Measurements from ENCODE around the gene APH1B.
A peak's percentile ranks its signal among the peaks of the same experiment; 100 is the strongest.
"Not testable (repeated sequence)": the region's sequence is repeated elsewhere in the genome, so short reads cannot be mapped to it uniquely, and the experiment has no call there.

The APH1B gene

DNA sequence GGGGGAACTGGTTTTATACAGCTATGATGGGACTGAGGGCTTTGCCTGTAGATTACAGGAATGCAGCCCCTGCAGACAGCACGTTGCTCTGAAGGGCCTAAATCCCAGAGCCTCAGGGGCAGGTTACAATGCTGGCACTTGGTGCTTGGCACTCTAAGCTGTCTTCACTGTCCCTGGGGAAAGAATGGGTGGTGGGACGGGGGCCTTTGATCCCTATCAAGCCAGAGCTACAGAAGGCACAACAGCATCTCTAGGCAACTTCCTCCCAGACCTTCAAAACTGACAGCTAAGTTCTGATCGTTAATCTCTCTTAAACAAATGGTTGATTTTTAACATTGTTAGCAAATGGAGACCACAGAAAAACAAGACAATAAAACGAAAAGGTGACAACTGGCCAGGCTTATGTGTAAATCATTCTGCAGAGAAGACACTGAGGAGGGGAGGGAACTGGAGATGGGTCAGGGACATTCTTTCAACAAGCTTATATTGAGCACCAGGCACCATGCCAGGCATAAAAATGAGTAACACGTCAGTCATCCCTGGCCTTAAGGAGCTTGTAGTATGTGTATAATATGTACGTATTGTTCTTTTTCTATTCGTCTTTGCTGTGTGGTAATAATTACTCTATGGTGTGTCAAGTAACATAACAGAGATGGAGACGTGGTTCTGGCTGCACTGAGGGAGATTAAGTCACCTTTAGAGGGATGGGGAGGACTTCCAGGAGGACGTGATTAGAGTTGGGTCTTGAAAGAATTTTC is 55.1 kb downstream of the APH1B start:
- DNase-seq (ENCODE audit: low read depth), result peak; percentile 91

DNA sequence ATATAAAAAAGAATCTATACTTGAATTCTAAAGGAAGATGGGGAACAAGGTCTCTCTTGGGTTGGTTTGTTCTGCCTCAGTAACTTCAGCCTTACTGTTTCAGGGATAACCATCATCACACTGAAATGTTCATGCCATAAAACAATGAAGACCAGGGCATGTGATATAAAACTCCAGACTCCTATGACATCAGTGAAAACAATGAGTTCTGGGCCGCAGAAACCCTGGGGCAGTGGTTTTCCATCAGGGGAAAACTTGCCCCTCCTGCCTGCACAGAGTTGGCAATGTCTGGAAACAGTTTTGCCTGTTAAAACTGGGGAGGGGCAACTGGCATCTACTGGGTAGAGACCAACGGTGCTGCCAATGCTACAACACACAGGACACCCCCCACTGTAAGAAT is 57.4 kb downstream of the APH1B start:
- no peak for DNase-seq (ENCODE audit: low read depth)

DNA sequence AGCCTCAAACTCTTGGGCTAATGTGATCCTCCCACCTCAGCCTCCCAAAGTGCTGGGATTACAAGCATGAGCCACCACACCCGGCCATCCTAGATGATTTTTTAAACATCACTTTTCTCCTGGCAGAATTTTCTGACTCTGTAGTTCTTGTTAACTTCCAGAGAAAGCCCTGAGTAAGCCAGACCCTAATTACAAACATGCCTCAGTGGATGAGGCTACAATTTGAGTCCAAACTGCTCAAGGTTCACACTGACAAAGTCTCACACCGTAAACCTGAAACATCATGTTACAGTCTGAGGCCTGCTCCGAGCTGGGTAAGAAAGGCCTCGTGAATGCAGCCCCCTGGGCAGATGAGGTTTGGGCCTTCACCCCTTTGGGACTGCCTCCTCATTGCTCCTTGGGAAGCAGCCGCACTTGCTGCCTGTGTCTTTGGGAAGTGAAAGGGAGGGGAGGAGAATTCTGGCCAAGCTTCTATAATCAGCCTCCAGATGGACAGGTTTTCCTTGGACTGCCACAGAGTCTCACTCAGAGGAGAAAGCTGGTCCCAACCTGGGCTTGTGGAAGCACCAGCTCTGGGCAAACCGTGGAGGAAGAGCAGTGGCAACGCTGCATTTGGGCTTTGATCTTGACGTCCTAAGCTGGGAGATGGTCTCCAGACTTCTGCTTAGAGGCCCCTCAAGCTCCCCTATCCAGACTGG is 58.3 kb downstream of the APH1B start:
- no peak for DNase-seq (ENCODE audit: low read depth)

DNA sequence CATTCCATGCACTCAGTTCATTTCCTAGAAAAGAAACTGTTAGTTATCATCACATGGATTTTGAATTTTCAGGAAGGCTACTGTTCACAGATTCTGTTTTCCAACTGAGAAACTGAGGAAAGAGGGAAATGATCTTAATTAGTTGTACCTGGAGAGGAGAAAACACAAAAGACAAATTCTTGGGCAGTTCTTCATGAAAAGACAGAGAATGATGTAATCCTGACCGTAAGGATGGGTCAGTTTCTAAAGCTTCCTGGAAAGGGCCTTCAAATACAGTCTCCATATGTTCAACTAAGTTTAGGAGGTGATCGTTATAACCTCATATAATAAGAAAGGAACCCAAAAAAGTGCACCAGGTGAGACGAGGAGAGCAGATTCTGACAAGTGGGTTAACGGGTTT is 59.6 kb downstream of the APH1B start:
- no peak for DNase-seq (ENCODE audit: low read depth)

DNA sequence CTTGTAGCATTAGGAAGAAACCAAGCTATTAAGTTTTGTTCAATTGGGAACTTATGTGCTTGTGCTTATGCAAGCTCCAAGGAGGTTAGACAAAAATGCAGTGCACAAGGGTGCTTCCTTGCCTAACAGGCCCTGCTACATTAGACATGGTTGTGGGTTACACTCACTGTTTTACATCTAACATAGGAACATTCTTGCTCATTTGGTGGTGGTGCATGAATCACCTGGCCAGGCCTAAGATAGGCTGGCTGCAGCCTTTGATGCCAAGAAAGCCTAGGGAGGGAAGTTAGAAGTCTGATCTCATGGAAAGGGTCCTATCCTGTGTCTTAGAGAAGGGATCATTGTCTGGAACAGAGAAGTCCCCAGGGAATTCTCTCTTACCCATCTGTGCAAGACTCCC is 60.8 kb downstream of the APH1B start:
- peak; percentile 56 for DNase-seq (ENCODE audit: low read depth)

DNA sequence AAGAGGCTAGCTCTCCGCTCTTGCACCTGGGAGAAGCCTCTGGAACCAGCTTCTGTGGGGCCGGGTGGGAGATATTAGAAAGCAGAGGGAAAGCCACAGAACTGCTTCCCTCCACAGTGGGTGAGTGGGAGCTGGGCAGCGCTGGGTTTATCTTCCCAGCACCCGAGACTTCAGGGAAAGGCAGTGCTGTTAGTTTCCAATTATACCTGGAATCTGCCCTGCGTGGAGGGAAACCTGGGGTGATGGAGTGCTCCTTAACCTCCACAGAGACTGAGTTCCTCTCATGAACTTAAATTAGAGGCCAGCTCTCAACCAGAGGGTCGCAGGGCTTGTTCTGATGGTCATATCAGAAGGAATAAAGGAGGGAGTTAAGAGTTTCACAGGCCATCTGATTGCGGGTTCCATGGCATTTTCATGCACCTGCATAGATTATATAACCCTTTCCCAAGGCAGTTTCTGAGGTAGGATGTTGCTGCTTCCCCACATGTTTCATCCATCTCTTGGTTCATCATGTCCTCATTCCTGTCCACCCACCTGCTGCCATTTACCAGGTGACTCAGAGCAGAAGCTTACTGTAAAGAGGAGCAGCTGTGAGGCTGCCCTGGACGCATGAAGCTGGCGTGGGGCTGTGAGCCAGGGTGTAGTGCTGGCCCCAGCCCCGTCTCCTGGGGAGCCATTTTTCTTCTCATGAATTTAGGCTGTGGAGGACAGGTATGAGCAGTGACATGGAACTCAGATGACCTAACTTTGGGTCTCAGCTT is 61.8 kb downstream of the APH1B start:
- DNase-seq (ENCODE audit: low read depth), result no peak

DNA sequence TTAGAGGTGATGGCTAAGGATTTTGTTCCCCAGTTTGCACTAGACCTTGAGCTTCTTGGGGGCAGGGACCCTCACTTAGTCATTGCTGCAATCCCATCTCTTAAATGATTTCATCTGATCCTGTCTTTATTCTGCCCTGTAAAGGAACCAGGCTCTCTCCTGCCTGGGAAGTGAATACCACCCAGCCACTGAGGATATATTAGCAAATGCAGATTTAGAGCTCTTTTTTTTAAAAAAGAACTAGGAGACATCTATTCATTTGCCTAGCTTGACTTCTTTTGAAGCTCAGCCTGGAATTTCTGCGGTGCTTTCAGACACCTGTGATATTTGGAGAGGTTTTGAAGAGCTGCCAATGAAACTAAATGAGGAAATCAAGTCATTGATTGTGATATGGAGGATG is 62.4 kb downstream of the APH1B start:
- DNase-seq (ENCODE audit: low read depth), result no peak

DNA sequence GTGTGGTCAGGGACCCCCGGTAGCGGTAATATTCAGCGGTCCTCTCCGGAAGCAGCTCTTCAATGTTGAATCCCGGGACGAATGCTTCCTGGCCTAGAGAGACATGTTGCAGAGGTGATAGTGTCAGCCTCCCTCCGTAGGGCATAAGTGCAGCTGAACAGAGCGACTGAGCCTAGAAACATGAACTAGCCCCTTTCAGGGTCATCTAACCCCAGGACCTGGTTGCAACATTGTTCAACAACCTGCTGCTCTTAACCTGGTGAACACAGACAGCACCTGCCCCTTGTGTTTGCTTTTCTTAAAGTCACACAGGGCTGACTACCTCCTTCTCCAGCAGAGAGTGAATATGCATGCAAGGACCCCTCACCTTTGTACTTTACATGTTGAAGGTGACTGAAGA is 62.9 kb downstream of the APH1B start:
- no peak for DNase-seq (ENCODE audit: low read depth)

DNA sequence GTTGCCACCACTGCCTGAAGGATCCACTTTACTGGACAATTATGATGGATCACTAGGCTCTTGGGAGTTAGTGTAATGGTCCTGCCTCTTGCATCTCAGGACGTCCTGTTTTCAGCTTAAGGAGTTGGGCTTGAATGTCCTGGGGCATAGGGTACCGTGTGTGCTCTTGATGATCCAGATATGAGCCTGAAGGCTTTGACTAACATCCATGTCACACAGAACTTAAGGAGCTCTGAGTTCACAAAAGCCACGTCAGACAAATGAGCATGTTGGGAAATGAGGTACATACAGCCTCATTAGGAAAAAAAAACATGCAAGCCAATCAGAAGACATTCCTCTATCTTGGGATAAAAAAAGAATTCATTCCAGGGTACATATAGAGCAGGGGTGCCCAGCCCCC is 63.5 kb downstream of the APH1B start:
- no peak for DNase-seq (ENCODE audit: low read depth)

DNA sequence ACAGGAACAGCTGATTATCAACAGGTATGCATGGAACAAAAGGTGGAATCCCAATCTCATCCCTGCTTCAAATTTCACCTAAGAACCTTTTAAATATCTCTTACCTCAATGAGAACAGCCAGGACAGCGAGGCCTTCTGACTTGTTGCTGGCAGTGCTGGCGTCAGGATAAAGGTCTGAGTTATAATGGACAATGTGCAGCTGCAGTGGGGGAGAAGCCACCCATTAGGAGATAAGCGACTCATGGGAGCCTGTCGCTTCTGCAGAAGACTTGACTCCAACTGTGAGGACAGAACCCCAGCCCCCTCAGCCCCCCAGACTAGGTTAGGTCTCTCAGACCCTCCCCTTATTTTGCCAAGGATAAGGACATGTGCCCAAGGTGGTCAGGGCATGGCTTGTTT is 64.5 kb downstream of the APH1B start:
- DNase-seq (ENCODE audit: low read depth), result no peak

DNA sequence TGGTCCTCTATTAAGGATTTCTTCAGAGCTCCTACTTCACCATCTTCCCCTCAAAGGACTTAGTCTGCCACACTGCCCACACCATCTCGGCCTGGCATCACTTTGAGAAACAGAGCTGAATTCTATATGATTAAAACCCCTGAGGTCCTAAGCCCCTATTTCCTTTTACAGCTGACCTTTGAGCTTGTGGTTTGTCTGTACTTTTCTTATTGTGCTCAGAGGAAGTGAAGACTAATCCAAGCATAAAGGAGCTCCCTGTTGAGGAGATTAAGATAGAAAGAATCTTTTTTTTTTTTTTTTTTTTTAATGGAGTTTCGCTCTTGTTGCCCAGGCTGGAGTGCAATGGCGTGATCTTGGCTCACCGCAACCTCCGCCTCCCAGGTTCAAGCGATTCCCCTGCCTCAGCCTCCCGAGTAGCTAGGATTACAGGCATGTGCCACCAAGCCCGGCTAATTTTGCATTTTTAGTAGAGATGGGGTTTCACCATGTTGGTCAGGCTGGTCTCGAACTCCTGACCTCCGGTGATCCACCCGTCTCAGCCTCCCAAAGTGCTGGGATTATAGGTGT is 65.7 kb downstream of the APH1B start:
- not testable (repeated sequence) for DNase-seq (ENCODE audit: low read depth)

DNA sequence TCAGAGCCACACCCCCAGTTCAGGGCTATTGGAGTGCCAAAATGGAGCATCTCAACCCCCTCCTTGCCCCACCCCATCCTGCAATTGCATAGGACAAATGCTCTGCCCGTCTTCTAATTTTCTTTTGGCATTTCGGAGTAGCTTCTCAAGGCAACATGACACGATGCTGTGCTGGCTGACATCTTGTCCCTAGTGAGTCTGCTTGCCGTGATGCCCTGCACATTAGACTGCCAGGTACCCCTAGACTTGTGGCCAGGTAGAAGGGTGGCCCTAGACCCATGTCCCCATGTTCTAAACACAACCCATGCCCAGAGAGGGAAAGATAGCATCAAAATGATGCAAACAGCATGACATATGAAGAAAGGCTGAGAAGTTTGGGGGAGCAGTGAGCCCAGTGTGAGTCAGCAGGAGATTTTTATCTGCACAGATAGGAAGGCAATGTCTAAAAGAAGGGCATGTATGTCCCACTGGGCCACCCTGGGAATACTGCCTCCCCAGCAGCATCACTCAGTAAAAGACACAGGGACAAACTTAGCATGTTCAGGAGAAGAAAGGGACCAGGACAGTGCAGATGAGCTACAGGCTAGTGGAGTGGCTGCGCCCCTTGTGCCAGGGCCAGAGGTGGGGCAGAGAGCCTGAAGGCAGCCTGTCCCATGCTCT is 67.5 kb downstream of the APH1B start:
- no peak for DNase-seq (ENCODE audit: low read depth)

DNA sequence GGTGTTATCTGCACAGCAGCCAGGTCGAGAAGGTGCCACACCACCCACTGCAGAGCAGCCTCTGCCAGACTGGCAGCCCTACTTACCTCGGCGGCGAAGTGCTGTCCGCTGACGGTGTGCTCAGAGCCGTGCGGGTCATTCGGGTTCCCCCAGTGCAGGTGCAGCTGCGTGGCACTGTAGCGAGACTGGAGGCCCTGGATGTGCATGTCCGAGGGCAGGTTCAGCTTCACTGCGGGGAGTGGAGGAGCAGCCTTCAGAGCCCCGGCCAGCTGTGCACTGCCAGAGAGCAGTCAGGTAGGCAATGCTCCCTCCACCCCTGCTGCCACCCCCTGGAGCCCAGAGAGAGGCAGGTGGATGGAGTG is 68.0 kb downstream of the APH1B start:
- no peak for DNase-seq (ENCODE audit: low read depth)

DNA sequence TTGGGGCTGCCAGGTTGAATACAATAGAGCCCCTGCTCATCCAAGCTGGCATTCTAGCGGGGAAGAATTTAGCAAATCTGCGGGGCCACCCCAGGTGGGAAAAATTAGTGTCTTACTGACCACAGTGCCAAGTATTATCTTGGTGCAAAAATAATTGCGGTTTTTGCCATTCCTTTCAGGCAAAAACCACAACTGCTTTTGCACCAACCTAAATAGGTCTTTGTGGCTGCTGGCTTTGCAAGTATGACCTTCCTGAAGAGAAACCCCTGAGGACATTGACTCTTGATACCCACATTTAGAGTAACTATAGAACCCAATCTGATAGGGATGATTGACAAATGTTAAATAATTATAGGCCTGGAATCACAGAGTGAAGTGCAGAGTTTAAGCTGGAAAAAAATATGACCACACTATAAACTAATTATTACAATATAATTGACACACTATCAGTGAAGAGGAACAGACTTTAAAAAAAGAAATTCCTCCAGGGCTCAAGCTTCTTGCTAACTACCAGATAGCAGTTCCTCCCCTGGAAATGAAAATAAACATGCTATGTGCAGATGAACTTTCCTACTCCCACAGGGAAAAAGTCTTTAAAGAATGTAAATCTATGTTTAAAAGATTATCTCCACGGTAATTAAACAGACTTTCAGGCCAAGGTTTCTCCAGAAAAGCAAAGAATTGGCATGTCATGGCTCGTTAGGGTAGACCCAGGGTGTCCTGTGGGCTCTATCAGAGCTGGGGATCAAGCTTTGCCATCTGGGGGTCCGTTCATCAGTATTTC is 69.9 kb downstream of the APH1B start:
- no peak for DNase-seq (ENCODE audit: low read depth)

DNA sequence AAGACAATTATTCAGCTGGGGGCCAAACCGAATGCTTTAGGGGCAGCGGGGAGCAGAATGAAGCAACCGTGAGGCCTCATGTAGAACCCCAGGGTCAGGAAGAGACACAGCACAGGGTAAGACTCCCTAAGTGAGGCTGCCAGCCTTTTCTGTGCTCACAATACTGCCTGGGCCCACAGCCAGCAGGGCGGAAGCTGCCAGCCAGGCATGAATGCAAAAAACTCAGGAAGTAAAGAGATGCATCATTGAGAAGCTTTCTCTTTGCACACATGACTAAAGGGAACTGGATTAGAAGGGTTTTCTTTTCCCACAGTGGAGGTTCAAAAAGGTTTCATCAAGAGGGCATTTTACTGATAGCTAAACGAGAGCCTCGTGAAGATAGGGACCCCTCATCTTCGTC is 71.0 kb downstream of the APH1B start:
- DNase-seq (ENCODE audit: low read depth), result peak; percentile 58

DNA sequence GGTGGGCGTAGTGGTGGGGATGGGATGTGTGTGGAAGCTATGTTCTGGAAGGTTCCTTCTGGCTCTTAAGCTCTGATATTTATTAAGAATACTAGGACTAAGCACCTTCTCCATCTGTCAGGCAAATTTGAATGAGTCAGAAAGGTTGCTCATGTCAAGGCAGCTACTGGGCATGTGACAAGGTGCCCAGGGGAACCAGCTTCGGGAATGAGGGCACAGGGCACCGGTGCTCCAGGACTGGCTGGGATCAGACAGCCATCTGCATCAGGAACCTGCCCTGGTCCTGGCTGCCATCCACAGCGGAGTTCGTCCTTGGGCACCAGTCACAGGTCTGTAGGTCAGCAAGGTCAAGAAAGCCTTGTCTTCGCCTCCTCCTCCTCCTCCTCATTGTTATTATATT is 71.8 kb downstream of the APH1B start:
- no peak for DNase-seq (ENCODE audit: low read depth)

DNA sequence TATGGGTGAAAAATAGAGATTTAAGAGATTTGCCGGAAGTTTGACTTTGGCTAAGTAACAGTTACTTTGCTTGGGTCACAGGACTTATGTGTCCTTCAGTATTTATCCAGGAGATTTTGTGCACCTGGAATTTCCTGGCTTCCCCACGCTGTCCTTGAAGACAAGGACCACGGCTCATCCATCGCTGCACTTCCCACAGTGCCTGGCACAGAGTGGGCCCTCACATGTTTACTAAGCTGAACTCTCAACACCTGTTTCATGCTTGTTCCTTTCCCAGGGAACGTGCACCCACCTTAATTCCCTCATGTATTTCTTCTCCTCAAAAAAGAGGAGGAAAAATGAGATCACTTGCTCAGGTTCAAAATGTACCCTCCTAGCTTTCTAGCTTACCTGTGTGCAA is 72.2 kb downstream of the APH1B start:
- no peak for DNase-seq (ENCODE audit: low read depth)

DNA sequence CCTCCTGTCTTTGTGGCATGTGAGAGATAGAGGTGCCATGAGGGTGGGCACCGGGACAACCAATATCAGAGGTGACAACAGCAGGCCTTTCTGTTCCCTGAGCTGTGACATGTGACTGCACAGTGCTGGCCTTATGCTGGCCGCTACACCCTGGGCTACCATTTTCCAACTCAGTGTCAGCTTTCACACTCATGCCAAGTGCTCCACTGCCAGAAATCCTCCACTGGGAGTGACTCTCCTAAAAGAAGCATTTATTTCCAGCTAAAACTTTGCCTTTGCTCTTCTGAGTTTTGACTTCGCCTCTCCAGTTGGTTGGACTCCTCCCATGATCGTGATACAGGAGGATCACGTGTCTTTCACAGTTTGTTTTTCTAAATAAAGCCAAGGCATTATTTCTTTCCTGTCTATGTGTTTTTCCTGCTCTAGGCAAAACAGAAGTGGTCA is 72.8 kb downstream of the APH1B start:
- DNase-seq (ENCODE audit: low read depth), result no peak

DNA sequence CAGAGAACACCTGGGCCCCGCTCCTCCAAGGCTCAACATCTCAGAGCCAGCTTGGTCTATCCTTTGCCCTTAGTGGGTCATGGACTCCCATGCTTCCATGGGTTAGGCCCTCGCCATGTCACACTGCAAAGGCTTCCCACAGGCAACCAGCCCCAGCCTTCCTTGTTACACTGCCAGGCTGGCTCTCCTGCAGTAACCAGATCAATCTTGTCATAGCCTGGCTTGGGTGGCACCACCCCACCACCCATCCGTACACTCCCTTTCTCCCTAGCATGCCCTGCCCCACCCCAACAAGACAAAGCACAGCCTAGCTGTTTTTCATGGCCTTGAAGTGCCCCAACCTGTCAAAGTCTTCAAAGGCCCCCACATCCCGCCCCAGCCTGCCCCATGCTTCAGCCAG is 73.8 kb downstream of the APH1B start:
- DNase-seq (ENCODE audit: low read depth), result no peak

DNA sequence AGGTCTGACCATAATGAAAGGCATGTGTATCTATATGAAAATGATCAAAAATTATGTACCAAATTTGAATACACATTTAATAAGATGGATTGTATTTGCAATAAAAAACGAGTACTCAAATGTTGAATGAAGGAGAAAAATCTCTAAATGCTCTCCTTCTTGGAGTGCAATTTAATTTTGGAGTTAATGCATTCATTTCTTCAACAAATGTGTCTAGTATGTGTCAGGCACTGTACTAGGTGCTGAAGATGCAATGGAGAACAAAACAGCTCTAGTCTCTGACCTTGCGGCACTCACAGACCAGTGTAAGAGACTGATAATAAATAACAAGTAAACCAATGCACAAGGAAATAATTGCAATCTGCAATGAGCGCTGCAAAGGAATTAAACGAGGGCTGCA is 75.4 kb downstream of the APH1B start:
- no peak for DNase-seq (ENCODE audit: low read depth)

DNA sequence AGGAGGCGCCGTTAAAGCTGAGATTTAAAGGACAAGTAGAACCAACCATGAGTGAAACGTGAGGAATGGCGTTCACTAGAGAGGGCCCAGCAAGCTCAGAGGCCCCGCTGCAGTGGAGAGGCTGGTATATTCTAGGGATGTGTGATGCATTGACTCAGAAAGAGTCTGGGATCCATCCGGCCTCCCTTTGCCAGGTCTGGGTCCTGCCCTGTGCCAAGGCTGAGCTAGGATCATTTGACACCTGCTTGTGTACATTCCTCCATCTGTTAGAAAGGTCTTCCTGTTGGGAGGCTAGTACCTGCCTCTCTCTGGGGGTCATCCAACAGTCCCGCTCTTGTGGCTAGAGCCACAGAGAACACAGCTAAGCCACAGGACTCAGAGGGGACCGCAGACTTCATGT is 75.9 kb downstream of the APH1B start:
- DNase-seq (ENCODE audit: low read depth), result no peak

DNA sequence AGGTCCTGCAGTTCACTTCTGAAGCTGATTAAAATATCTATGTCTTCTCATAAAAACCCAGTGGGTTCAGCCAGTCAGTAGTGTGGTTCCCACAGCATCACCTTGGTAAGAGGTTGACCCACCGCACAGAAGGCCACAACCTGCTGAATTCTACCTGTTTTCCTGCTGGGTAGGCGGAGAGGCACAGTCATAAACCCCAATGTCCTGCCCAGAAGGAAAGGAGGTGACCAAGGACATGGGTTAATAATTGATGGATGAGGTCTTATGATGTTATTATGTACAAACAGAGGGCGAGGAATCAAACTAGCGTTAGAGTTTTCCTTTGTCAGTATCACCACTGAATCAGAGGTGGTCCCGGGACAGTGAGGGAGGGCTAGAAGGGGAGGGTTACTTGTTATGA is 76.5 kb downstream of the APH1B start:
- no peak for DNase-seq (ENCODE audit: low read depth)

All from fibroblast of the conjunctiva (primary cell).